Chondrocyte (in vitro differentiated cells): ENCODE measurements around the gene STIM1. TPM values are rescaled to one million over a fixed set of nuclear protein-coding genes. Genes with fewer than 3 reads are reported as not detected.

Source experiments
- DNase-seq: peaks from one replicate; pipeline ENCODE4 v3.0.0; 2021; ENCODE audit warnings: mixed read lengths, low spot score
- H3K27ac Mint-ChIP-seq: one replicate; pipeline ENCODE4 v1.8.0; 2021; ENCODE audit warnings: mild to moderate bottlenecking, moderate library complexity, mixed read lengths; ENCODE audit not compliant: unreplicated experiment
- H3K27me3 Mint-ChIP-seq: 2 replicates; pipeline ENCODE4 v1.8.0; 2021; ENCODE audit warnings: low read depth, mixed read lengths
- H3K36me3 Mint-ChIP-seq: 2 replicates; pipeline ENCODE4 v1.8.0; 2021; ENCODE audit warnings: low read depth, mixed read lengths
- H3K4me1 Mint-ChIP-seq: 2 replicates; pipeline ENCODE4 v1.8.0; 2021; ENCODE audit warnings: low read depth, mild to moderate bottlenecking, mixed read lengths
- H3K4me3 Mint-ChIP-seq: one replicate; pipeline ENCODE4 v1.8.0; 2021; ENCODE audit warnings: mild to moderate bottlenecking, moderate library complexity, mixed read lengths; ENCODE audit not compliant: unreplicated experiment
- H3K9me3 Mint-ChIP-seq: 2 replicates; pipeline ENCODE4 v1.8.0; 2021; ENCODE audit warnings: low read depth, mixed read lengths
- CTCF ChIP-seq: fragments of 200-600 bp; sonication (generic); IDR thresholded peaks from 2 replicates; pipeline ENCODE4 v1.5.0; 2021; ENCODE audit warnings: antibody characterized with exemption, mild to moderate bottlenecking, moderate library complexity
- total RNA-seq: library from RNA; stranded (reverse); gene quantifications from 3 replicates; pipeline ENCODE4 v1.2.1, GENCODE V29; 2021

The STIM1 gene
- total RNA-seq, 1 donor from 2014 or later: 50.7 TPM

DNA sequence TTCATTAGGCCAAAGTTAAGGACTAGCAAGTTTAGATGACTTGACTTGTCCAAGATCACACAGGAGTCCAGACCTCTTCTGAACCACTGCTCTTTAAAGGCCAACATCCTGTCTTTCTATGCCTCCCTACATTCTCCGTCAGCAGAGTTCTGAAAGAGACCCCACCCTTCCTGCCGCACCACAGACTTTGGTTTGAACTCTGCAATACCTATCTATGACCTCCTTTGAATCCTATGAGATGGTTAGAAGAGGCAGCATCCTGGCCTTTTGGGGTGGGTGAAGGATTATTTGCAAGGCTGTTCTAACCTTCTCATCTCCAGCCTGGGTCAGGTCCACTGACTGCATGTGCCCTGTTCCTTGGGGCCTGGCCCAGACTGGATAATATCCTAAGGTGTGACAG is 234.8 kb downstream of the STIM1 start:
- Mint-ChIP-seq H3K27ac (no peak overlapping the region), H3K27me3 (no peaks in the 10 kb centered on the region), H3K4me3 (no peak overlapping the region), H3K9me3 (no peaks in the 10 kb centered on the region), H3K4me1 (peaks cover 18% of the 10 kb centered on the region), H3K36me3 (peaks cover 5% of the 10 kb centered on the region)
- DNase-seq: no peak
- TF ChIP-seq CTCF: no peak

DNA sequence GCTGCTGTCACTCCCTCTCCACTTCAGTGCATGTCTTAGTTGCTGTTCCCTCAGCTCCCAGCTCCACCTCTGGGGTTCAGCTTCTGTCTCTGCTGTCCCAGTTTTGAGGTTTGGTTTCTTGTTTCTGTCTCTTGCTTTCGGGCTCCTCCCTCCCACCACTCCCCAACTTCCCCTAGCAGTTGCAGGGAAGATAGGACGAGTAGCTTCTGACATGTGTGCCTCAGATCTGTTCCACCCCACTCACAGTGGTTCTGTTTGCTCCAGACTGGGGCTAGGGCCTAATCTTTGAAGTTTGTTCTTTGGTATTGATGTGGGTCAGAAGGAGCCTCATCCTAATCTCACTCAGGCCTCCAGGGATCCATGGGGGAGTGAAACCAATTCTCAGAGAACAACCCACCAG is 236.6 kb downstream of the STIM1 start:
- no peak overlapping the region for H3K27ac Mint-ChIP-seq
- no peaks in the 10 kb centered on the region for H3K27me3 Mint-ChIP-seq
- H3K36me3 Mint-ChIP-seq: peaks cover under 1% of the 10 kb centered on the region

DNA sequence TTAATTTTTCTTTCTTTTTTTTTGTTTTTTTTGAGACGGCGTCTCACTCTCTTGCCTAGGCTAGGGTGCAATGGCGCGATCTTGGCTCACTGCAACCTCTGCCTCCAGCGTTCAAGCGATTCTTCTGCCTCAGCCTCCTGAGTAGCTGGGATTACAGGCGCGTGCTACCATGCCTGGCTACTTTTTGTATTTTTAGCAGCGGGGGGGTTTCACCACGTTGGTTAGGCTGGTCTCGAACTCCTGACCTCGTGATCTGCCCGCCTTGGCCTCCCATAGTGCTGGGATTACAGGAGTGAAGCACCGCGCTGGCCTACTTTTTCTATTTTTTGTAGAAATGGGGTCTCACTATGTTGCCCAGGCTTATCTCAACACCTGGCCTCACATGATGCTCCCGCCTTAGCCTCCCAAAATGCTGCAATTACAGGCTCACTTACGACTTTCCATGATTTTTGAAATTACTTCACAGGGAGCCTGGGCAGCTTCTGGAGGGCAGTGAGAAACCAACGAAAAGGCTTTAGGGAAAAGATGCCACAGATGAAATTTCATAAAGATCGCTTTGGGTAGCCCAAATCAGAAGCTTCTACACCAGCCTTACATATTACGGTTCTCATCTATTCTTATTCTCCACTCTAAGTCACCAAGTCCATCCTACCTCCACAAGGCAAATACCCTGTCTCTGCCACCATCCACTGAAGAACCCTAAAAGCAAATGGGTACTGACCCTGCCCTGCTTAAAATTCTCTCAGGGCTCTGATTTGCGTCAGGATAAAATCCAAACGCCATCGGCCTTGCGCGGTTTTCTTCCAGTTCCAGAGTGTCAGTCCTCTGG is 238.3 kb downstream of the STIM1 start:
- TF ChIP-seq CTCF: no peak
- no peak for DNase-seq
- Mint-ChIP-seq H3K36me3 (no peaks in the 10 kb centered on the region), H3K27me3 (no peaks in the 10 kb centered on the region), H3K9me3 (no peaks in the 10 kb centered on the region), H3K4me1 (peaks cover 25% of the 10 kb centered on the region), H3K4me3 (peak overlapping the region; percentile 93), H3K27ac (peak overlapping the region; percentile 98)

More for the DNA sequence above, 236.6 kb downstream of the STIM1 start:
- peaks cover 29% of the 10 kb centered on the region for H3K4me1 Mint-ChIP-seq
- DNase-seq: no peak
- H3K4me3 Mint-ChIP-seq: no peak overlapping the region
- TF ChIP-seq CTCF: no peak
- no peaks in the 10 kb centered on the region for H3K9me3 Mint-ChIP-seq

DNA sequence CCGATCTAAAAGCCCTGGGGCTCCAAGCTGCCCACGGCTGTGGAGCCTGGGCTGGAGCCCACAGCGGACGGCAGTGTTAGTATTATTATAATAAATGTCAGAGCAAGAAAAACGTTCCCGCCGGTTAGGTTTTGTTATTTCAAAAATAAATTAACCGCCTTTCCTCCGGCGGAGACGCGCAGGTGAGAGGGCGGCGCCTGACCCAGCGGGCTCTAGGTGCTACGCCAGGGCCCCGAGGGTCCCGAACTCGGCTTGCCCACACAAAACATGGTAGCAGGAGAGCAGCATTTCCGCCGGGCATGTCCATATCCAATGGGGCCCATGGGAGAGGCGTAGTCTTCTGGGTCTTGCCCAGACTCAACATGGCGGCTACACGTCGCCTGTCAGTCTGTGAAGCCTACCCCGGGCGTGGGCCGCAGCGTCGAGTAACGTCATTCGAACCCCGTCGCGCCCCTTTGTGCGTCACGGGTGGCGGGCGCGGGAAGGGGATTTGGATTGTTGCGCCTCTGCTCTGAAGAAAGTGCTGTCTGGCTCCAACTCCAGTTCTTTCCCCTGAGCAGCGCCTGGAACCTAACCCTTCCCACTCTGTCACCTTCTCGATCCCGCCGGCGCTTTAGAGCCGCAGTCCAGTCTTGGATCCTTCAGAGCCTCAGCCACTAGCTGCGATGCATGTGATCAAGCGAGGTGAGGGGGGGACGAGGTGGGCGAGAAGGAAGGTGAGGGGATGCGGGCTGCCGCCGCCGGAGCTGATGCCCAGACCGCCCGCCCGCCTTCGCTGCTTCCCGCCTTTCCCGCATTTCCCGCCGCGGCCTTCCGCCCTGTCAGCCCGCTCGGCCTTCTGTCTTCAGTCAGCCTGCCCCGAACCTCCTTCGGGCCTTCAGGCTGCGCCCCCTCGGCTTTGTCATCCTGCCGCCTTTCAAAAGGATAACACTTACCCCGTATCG is 239.2 kb downstream of the STIM1 start, which contains the start of gene RRM1:
RRM1 (plus strand) TSS at position 452 of the 944 bp plus-strand sequence; CDS start at position 666, 214 bp downstream.
- H3K36me3 Mint-ChIP-seq: no peaks in the 10 kb centered on the region
- TF ChIP-seq CTCF: no peak
- H3K4me3 Mint-ChIP-seq: peak within 1 kb of the TSS; percentile 93
- peak within 1 kb of the TSS; percentile 98 for H3K27ac Mint-ChIP-seq
- no peaks in the 10 kb centered on the region for H3K9me3 Mint-ChIP-seq
- DNase-seq: peak; percentile 98
- H3K27me3 Mint-ChIP-seq: no peaks in the 10 kb centered on the region
- H3K4me1 Mint-ChIP-seq: peaks cover 28% of the 10 kb centered on the region
